Stimulated activated naive CD8-positive, alpha-beta T cell treated with anti-CD3 and anti-CD28 coated beads, Interleukin-15, amount 100 ng/mL, for 72 hours (primary cell): ENCODE measurements around the gene LRRC49.
"Not testable (repeated sequence)": the region's sequence is repeated elsewhere in the genome, so short reads cannot be mapped to it uniquely, and the experiment has no call there.

Experiments
- ATAC-seq: fragments of 150-1000 bp; cut with Tn5 transposase; 2 replicates; pipeline ENCODE4 v1.10.0; 2021; ENCODE audit warnings: mild to moderate bottlenecking, moderate library complexity
- DNase-seq, 2 donors: peaks; one replicate each; pipeline ENCODE4 v3.0.0; 2021 to 2022
- H3K27ac Mint-ChIP-seq, 2 donors: one replicate each; pipeline ENCODE4 v1.8.0; 2022; ENCODE audit warnings: mild to moderate bottlenecking in 2 of 2, mixed read lengths in 2 of 2, moderate library complexity in 2 of 2
- H3K27me3 Mint-ChIP-seq: one replicate; pipeline ENCODE4 v1.8.0; 2022; ENCODE audit warnings: mixed read lengths
- H3K4me1 Mint-ChIP-seq: one replicate; pipeline ENCODE4 v1.8.0; 2022; ENCODE audit warnings: mild to moderate bottlenecking, mixed read lengths
- H3K4me3 Mint-ChIP-seq, 2 donors: one replicate each; pipeline ENCODE4 v1.8.0; 2022; ENCODE audit warnings: mild to moderate bottlenecking in 2 of 2, mixed read lengths in 2 of 2, moderate library complexity in 1 of 2
- H3K9me3 Mint-ChIP-seq, 2 donors: one replicate each; pipeline ENCODE4 v1.8.0; 2022; ENCODE audit warnings: mixed read lengths in 2 of 2

The LRRC49 gene

GRCh38 chr15:70976851-70977250, 84.2 kb downstream of the LRRC49 start:
- H3K4me3 Mint-ChIP-seq = no peak overlapping the region
- DNase-seq = no peak
- no peak overlapping the region for H3K27ac Mint-ChIP-seq
- H3K9me3 Mint-ChIP-seq = no peaks in the 10 kb centered on the region
- no peak for ATAC-seq
- no peaks in the 10 kb centered on the region for H3K4me1 Mint-ChIP-seq
- peaks cover 8% of the 10 kb centered on the region for H3K27me3 Mint-ChIP-seq

- Mint-ChIP-seq H3K27me3 (peaks cover 17% of the 10 kb centered on the region), H3K27ac (no peak overlapping the region), H3K9me3 (peaks cover 15 to 16% of the 10 kb centered on the region in 2 donors), H3K4me3 (no peak overlapping the region), H3K4me1 (no peaks in the 10 kb centered on the region)
- DNase-seq (no peak), ATAC-seq (no peak)
These were observed 102.9 kb downstream of the LRRC49 start for GRCh38 chr15:70995383-70995970.

- Mint-ChIP-seq H3K27me3 (peaks cover 25% of the 10 kb centered on the region), H3K4me1 (no peaks in the 10 kb centered on the region), H3K27ac (no peak overlapping the region), H3K4me3 (no peak overlapping the region), H3K9me3 (peaks cover 12 to 15% of the 10 kb centered on the region in 2 donors)
- DNase-seq (no peak), ATAC-seq (no peak)
These were observed 105.7 kb downstream of the LRRC49 start for GRCh38 chr15:70998319-70998718.

- Mint-ChIP-seq H3K27me3 (peaks cover 42% of the 10 kb centered on the region), H3K4me3 (no peak overlapping the region), H3K9me3 (peaks cover 12 to 15% of the 10 kb centered on the region in 2 donors), H3K27ac (no peak overlapping the region), H3K4me1 (no peaks in the 10 kb centered on the region)
- ATAC-seq (no peak), DNase-seq (no peak)
These were observed 109.7 kb downstream of the LRRC49 start for GRCh38 chr15:71002316-71002715.

- no peaks in the 10 kb centered on the region for H3K4me1 Mint-ChIP-seq
- no peak overlapping the region for H3K4me3 Mint-ChIP-seq
- peaks cover 11 to 14% of the 10 kb centered on the region in 2 donors for H3K9me3 Mint-ChIP-seq
- DNase-seq (no peak), ATAC-seq (no peak)
- H3K27ac Mint-ChIP-seq = no peak overlapping the region
- peaks cover 42% of the 10 kb centered on the region for H3K27me3 Mint-ChIP-seq
These were observed 110.7 kb downstream of the LRRC49 start for GRCh38 chr15:71003319-71003718.

- not testable (repeated sequence) for H3K4me1 Mint-ChIP-seq, DNase-seq, ATAC-seq, H3K27ac Mint-ChIP-seq, H3K9me3 Mint-ChIP-seq, H3K4me3 Mint-ChIP-seq
- H3K27me3 Mint-ChIP-seq = peaks cover 31% of the 10 kb centered on the region
These were observed 111.9 kb downstream of the LRRC49 start for GRCh38 chr15:71004506-71004905.

GRCh38 chr15:71005895-71006294, 113.3 kb downstream of the LRRC49 start:
- no peak overlapping the region for H3K27ac Mint-ChIP-seq
- DNase-seq (no peak), ATAC-seq (no peak)
- H3K4me3 Mint-ChIP-seq = no peak overlapping the region
- peaks cover 36% of the 10 kb centered on the region for H3K27me3 Mint-ChIP-seq
- no peaks in the 10 kb centered on the region for H3K9me3 Mint-ChIP-seq
- no peaks in the 10 kb centered on the region for H3K4me1 Mint-ChIP-seq

- Mint-ChIP-seq H3K4me3 (no peak overlapping the region), H3K27me3 (peaks cover 36% of the 10 kb centered on the region)
These were observed 115.7 kb downstream of the LRRC49 start for GRCh38 chr15:71008250-71008870.

GRCh38 chr15:71010472-71010871, 117.8 kb downstream of the LRRC49 start:
- ATAC-seq (no peak), DNase-seq (no peak)
- H3K27me3 Mint-ChIP-seq = peaks cover 27% of the 10 kb centered on the region
- H3K27ac Mint-ChIP-seq = no peak overlapping the region
- H3K4me1 Mint-ChIP-seq = no peaks in the 10 kb centered on the region
- no peaks in the 10 kb centered on the region for H3K9me3 Mint-ChIP-seq
- no peak overlapping the region for H3K4me3 Mint-ChIP-seq

More at GRCh38 chr15:71008250-71008870, 115.7 kb downstream of the LRRC49 start:
- no peaks in the 10 kb centered on the region for H3K9me3 Mint-ChIP-seq
- ATAC-seq = no peak
- H3K27ac Mint-ChIP-seq = no peak overlapping the region
- no peak for DNase-seq
- H3K4me1 Mint-ChIP-seq = no peaks in the 10 kb centered on the region

- Mint-ChIP-seq H3K4me3 (no peak overlapping the region), H3K27me3 (peaks cover 27% of the 10 kb centered on the region), H3K4me1 (no peaks in the 10 kb centered on the region), H3K9me3 (no peaks in the 10 kb centered on the region), H3K27ac (no peak overlapping the region)
- DNase-seq = no peak
- ATAC-seq = no peak
These were observed 118.4 kb downstream of the LRRC49 start for GRCh38 chr15:71010997-71011396.

GRCh38 chr15:71011503-71012155, 119.0 kb downstream of the LRRC49 start:
- Mint-ChIP-seq H3K4me1 (no peaks in the 10 kb centered on the region), H3K27me3 (peaks cover 27% of the 10 kb centered on the region), H3K9me3 (no peaks in the 10 kb centered on the region), H3K27ac (no peak overlapping the region), H3K4me3 (no peak overlapping the region)
- ATAC-seq = no peak
- no peak for DNase-seq

GRCh38 chr15:71013446-71013845, 120.8 kb downstream of the LRRC49 start:
- Mint-ChIP-seq H3K9me3 (no peaks in the 10 kb centered on the region), H3K4me3 (no peak overlapping the region), H3K4me1 (no peaks in the 10 kb centered on the region), H3K27me3 (peaks cover 29% of the 10 kb centered on the region), H3K27ac (peak overlapping the region in 1 of 2 donors; percentile 13)
- ATAC-seq (no peak), DNase-seq (no peak)

GRCh38 chr15:71015342-71015741, 122.7 kb downstream of the LRRC49 start:
- ATAC-seq (no peak), DNase-seq (no peak)
- H3K4me3 Mint-ChIP-seq = no peak overlapping the region
- H3K27ac Mint-ChIP-seq = no peak overlapping the region
- peaks cover 31% of the 10 kb centered on the region for H3K27me3 Mint-ChIP-seq
- no peaks in the 10 kb centered on the region for H3K4me1 Mint-ChIP-seq
- H3K9me3 Mint-ChIP-seq = peaks cover 2 to 6% of the 10 kb centered on the region in 2 donors

- not testable (repeated sequence) for H3K4me1 Mint-ChIP-seq, H3K4me3 Mint-ChIP-seq, DNase-seq, ATAC-seq, H3K27ac Mint-ChIP-seq
- Mint-ChIP-seq H3K9me3 (peaks cover 7 to 47% of the 10 kb centered on the region in 2 donors), H3K27me3 (peaks cover 27% of the 10 kb centered on the region)
These were observed 138.6 kb downstream of the LRRC49 start for GRCh38 chr15:71031232-71031631.

GRCh38 chr15:71035478-71035877, 142.9 kb downstream of the LRRC49 start:
- H3K4me3 Mint-ChIP-seq, DNase-seq, H3K4me1 Mint-ChIP-seq, ATAC-seq, H3K27ac Mint-ChIP-seq: not testable (repeated sequence)
- Mint-ChIP-seq H3K27me3 (peaks cover 17% of the 10 kb centered on the region), H3K9me3 (peaks cover 0 to 15% of the 10 kb centered on the region in 2 donors)

GRCh38 chr15:71042356-71042922, 149.8 kb downstream of the LRRC49 start:
- no peak overlapping the region for H3K27ac Mint-ChIP-seq
- H3K4me1 Mint-ChIP-seq = no peaks in the 10 kb centered on the region
- H3K4me3 Mint-ChIP-seq = no peak overlapping the region
- H3K27me3 Mint-ChIP-seq = no peaks in the 10 kb centered on the region
- DNase-seq (no peak), ATAC-seq (no peak)
- H3K9me3 Mint-ChIP-seq = no peaks in the 10 kb centered on the region
